GM21528 (cell line): ENCODE data around the gene SIGMAR1.
"Not testable (repeated sequence)": the region's sequence is repeated elsewhere in the genome, so short reads cannot be mapped to it uniquely, and the experiment has no call there.

Experiments used
- ATAC-seq: cut with Tn5 transposase; IDR thresholded peaks from one replicate; pipeline ENCODE4 v1.9.1; 2021; ENCODE audit warnings: mild to moderate bottlenecking, moderate library complexity; ENCODE audit not compliant: unreplicated experiment, low FRiP score

SIGMAR1 gene

GRCh38 chr9:34655394-34655793 lies 17.8 kb upstream of the SIGMAR1 start:
- ATAC-seq: no peak

- no peak for ATAC-seq
These were observed 16.9 kb upstream of the SIGMAR1 start for GRCh38 chr9:34654323-34655051.

GRCh38 chr9:34653151-34654072 lies 15.8 kb upstream of the SIGMAR1 start:
- no peak for ATAC-seq

DNA sequence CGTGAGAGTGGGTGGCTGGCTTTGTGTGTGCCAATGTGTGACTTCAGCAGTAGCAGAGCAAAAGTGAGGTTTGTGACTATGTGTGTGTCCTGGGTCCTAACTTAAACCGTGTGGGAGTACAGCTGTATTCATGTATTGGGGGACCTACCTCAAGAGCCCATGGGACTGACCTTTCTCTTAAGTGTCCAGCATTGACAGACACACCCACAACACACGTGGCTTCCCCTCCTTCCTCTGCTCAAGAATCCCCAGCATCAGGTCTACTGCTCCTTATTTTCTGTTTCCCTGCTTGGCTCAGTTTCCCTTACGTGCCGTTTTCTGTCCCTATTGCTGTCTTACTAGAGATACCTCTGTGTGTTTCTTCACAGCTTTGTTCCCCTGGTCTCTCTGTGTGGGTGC lies 15.0 kb upstream of the SIGMAR1 start:
- no peak for ATAC-seq

GRCh38 chr9:34651876-34652601 lies 14.5 kb upstream of the SIGMAR1 start, which contains the start of gene IL11RA:
IL11RA (plus strand) TSS chr9:34652185; CDS start chr9:34655218, 3,033 bp downstream.
- no peak for ATAC-seq

- no peak for ATAC-seq
These were observed 13.7 kb upstream of the SIGMAR1 start for GRCh38 chr9:34651321-34651720.

GRCh38 chr9:34650816-34651215 lies 13.2 kb upstream of the SIGMAR1 start:
- ATAC-seq: no peak

- ATAC-seq: no peak
These were observed 11.1 kb upstream of the SIGMAR1 start for GRCh38 chr9:34648673-34649072.

- no peak for ATAC-seq
These were observed 10.1 kb upstream of the SIGMAR1 start for GRCh38 chr9:34647651-34648050.

DNA sequence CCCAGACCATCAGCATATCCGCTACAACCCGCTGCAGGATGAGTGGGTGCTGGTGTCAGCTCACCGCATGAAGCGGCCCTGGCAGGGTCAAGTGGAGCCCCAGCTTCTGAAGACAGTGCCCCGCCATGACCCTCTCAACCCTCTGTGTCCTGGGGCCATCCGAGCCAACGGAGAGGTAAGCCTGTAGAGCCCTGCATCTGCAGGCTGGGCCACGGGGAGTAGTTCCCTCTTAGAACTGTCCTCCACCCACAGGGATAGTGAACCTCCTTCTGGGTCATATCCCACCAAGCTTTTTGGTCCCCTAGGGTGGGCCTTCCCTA lies 9.5 kb upstream of the SIGMAR1 start:
- no peak for ATAC-seq

GRCh38 chr9:34646211-34647083 lies 8.9 kb upstream of the SIGMAR1 start, which contains the start of gene GALT:
GALT (plus strand) TSS chr9:34646675; CDS start chr9:34646705, 30 bp downstream.
- peak; percentile 89 for ATAC-seq

- ATAC-seq: no peak
These were observed 7.3 kb upstream of the SIGMAR1 start for GRCh38 chr9:34644766-34645314.

DNA sequence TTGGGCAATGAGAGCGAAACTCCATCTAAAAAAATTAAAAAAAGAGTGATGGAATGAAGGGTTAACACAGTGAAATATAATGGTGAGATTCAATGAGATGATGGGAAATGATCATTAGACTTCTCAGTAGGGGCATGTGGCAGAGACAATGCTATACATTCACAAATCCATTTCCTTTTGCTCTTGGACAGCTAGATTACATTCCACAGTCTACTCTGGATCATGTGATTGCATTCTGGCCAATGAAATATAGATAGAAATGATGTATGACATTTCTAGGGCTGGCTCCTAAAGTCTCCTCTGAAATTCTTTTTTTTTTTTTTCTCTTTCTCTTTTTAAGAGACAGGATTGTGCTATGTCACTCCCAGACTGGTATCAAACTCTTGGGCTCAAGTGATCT lies 5.1 kb upstream of the SIGMAR1 start:
- ATAC-seq: no peak

DNA sequence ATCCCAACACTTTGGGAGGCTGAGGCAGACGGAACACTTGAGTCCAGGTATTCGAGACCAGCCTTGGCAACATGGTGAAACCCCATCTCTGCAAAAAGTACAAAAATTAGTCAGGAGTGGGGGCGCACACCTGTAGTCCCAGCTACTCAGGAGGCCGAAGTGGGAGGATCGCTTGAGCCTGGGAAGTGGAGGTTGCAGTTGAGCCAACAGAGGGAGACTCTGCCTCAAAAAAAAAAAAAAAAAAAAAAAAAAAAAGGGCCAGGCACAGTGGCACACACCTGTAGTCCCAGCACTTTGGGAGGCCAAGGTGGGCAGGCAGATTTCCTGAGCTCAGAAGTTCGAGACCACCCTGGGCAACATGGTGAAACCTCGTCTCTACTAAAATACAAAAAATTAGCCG lies 1.7 kb upstream of the SIGMAR1 start:
- ATAC-seq: not testable (repeated sequence)

DNA sequence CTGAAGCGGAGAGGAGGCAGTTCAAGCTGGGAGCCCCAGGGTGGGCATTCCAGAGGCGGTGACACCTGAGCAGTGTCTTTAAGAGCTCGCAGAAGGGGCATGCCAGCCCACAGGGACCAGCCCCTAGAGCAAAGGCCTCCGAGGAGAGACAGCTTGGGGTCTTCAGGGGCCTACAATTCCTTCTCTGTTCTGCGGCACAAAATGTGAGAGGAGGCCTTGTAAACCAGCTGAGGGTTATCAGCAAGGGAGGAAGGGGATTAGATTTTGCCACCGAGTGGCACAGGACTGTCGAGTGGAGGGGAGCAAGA lies 505 bp upstream of the SIGMAR1 start:
- no peak for ATAC-seq

DNA sequence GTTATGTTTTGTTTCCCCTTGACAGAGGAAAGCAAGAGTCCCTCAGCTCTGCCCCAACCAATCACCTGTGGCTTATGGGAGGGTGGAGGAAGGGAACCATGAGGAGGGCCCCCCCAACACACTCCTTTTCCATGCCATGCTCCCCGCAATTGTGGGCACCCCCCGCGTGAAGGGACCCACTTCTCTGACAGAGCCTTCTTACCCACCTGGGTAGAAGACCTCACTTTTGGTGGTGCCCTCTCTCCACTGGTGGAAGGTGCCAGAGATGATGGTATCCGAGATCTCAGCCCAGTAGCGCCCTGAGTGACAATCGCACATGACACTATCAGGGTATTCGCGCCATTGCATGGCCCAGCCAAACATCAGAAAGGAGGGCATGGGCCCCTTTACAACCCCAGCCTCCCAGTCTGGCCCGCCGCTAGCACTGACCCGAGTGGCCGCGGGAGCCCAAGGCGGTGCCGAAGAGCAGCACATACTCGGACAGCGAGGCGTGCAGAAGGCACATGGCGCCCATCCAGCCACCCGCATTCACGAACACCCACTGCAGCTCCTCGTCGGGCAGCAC lies 714 bp downstream of the SIGMAR1 start:
- peak; percentile 3 for ATAC-seq

DNA sequence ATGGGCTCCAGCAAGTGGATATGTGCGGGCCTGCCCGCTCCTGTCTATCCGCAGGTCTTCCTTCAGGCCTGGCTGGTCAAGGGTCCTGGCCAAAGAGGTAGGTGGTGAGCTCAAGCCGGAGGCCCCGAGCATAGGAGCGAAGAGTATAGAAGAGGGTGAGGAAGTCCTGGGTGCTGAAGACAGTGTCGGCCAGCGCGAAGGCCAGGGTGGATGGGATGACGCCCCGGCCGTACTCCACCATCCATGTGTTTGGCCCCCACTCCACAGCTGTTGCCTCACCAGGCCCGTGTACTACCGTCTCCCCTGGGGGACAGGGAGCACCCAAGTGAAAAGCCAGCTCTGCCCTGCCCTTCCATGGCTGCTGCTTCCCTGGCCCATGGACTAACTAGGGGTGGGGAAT lies 2.0 kb downstream of the SIGMAR1 start:
- ATAC-seq: no peak

DNA sequence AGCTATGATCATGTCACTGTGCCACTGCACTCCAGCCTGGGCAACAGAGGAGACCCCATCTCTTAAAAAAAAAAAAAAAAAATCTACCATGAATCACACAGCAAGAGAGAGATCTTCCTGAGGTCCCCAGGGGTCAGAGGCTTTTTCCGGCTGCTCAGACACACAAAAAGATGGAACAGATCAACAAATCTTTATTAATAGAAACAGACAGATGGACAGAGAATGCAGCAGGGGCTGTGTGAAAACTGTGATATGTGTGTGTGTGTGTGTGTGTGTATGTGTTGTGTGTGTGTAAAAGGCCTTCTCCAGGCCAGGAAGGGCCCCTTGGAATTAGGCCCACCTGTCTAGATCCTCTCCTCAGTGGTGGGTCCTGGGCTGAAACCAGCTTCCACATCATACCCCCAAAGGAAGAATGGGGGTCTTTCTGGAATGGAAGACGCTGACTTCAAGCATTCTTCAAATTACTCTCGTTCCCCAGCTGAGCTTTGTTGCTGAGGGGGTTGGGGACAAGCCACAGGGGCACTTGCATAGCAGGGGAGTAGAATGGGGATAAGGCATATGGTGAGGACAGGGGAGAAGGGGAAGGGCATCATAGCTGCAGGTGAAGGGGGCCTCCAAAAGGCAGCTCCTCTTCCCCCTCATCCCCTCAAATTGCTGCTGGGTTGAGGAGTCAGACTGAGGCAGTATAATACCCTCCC lies 2.9 kb downstream of the SIGMAR1 start:
- no peak for ATAC-seq
